CD8-positive, alpha-beta memory T cell (primary cell): ENCODE data around the gene SEMA4D. TPM values are rescaled to one million over a fixed set of nuclear protein-coding genes. Genes with fewer than 3 reads are reported as not detected.

Experiments
- CTCF ChIA-PET: fragments of 350-600 bp; sonication (Branson Sonifier 250); formaldehyde crosslinking; loops from one replicate; lab custom pipeline; 2021; ENCODE audit warnings: antibody characterized with exemption; lab: Charles Lee
- POLR2A ChIA-PET: fragments of 350-600 bp; sonication (Branson Sonifier 250); formaldehyde crosslinking; loops from one replicate; lab custom pipeline; 2021; ENCODE audit warnings: antibody characterized with exemption; lab: Charles Lee
- DNase-seq, 5 donors: peaks; one replicate each; pipeline versions ENCODE4 v3.0.0 to v3.0.0-alpha.2; 2020 to 2022; ENCODE audit warnings: mixed read lengths in 1 of 5
- H3K27ac ChIP-seq: one replicate; pipeline ENCODE4 v1.7.0; 2013; ENCODE audit warnings: low read depth, mild to moderate bottlenecking, low read length, moderate library complexity
- H3K27me3 ChIP-seq: 2 replicates; pipeline ENCODE4 v1.7.0; 2013; ENCODE audit warnings: low read length, mild to moderate bottlenecking; ENCODE audit not compliant: insufficient read depth, poor library complexity, severe bottlenecking
- H3K36me3 ChIP-seq: 2 replicates; pipeline ENCODE4 v1.7.0; 2013; ENCODE audit warnings: mild to moderate bottlenecking, low read length, moderate library complexity; ENCODE audit not compliant: insufficient read depth
- H3K4me1 ChIP-seq: 2 replicates; pipeline ENCODE4 v1.7.0; 2013; ENCODE audit warnings: mild to moderate bottlenecking, low read length, moderate library complexity; ENCODE audit not compliant: insufficient read depth
- H3K4me3 ChIP-seq: 2 replicates; pipeline ENCODE4 v1.7.0; 2013; ENCODE audit warnings: mild to moderate bottlenecking, low read length
- H3K9me3 ChIP-seq: 2 replicates; pipeline ENCODE4 v1.7.0; 2013; ENCODE audit warnings: mild to moderate bottlenecking, low read length
- H3K27ac Mint-ChIP-seq, 8 donors: one replicate each; pipeline ENCODE4 v1.8.0; 2020 to 2021; ENCODE audit warnings: mixed read lengths in 8 of 8, mild to moderate bottlenecking in 6 of 8, inconsistent platforms in 3 of 8, moderate library complexity in 3 of 8
- H3K27me3 Mint-ChIP-seq, 2 donors: one replicate each; pipeline ENCODE4 v1.8.0; 2020 to 2021; ENCODE audit warnings: mixed read lengths in 2 of 2, mild to moderate bottlenecking in 1 of 2, moderate library complexity in 1 of 2
- H3K36me3 Mint-ChIP-seq, 3 donors: one replicate each; pipeline ENCODE4 v1.8.0; 2020 to 2021; ENCODE audit warnings: mixed read lengths in 3 of 3, inconsistent platforms in 1 of 3, mild to moderate bottlenecking in 1 of 3
- H3K4me1 Mint-ChIP-seq, 3 donors: one replicate each; pipeline ENCODE4 v1.8.0; 2020 to 2021; ENCODE audit warnings: mixed read lengths in 3 of 3, inconsistent platforms in 1 of 3, mild to moderate bottlenecking in 1 of 3
- H3K4me3 Mint-ChIP-seq, 7 donors: one replicate each; pipeline ENCODE4 v1.8.0; 2020 to 2021; ENCODE audit warnings: mixed read lengths in 7 of 7, mild to moderate bottlenecking in 6 of 7, moderate library complexity in 4 of 7, inconsistent platforms in 2 of 7
- H3K9me3 Mint-ChIP-seq, 5 donors: one replicate each; pipeline ENCODE4 v1.8.0; 2020 to 2022; ENCODE audit warnings: mixed read lengths in 5 of 5, mild to moderate bottlenecking in 3 of 5, moderate library complexity in 2 of 5, inconsistent platforms in 1 of 5
- polyA plus RNA-seq: library from polyadenylated mRNA; unstranded; fragments of 300-500 nt; fragmentation: Illumina TruSeq; gene quantifications from one replicate; pipeline ENCODE4 v1.2.3, GENCODE V29; 2021
- total RNA-seq, 2 experiments: library from RNA; stranded (reverse); gene quantifications; one replicate each; pipeline ENCODE4 v1.2.3, GENCODE V29; 2021

Gene SEMA4D
- total and polyA plus RNA-seq, 3 experiments from 2014 or later, result 227 to 243 (median 238) TPM

- Histone ChIP-seq H3K27me3 (no peaks in the 10 kb centered on the region), H3K27ac (no peak overlapping the region), H3K4me3 (no peak overlapping the region), H3K9me3 (no peaks in the 10 kb centered on the region), H3K36me3 (no peaks in the 10 kb centered on the region), H3K4me1 (peaks cover 99% of the 10 kb centered on the region)
- peaks cover 91 to 100% (median 98%) of the 10 kb centered on the region in 3 donors for H3K4me1 Mint-ChIP-seq
- CTCF ChIA-PET, result interaction anchor here (1.1 kb wide), 1 partner anchor 110 kb away, joined by 3 read pairs; no protein-coding TSS in a partner anchor
- H3K36me3 Mint-ChIP-seq, result peaks cover 0 to 49% (median 8%) of the 10 kb centered on the region in 3 donors
- peaks cover 0 to 1% of the 10 kb centered on the region in 2 donors for H3K27me3 Mint-ChIP-seq
- H3K4me3 Mint-ChIP-seq, result peak overlapping the region in 4 of 7 donors; percentile 20 to 86 (median 60)
- H3K27ac Mint-ChIP-seq, result peak overlapping the region; percentile 89 to 99 (median 97)
- no peak for DNase-seq
- POLR2A ChIA-PET, result interaction anchor here (1.0 kb wide), 1 partner anchor 13 kb away, joined by 3 read pairs; no protein-coding TSS in a partner anchor
- no peaks in the 10 kb centered on the region for H3K9me3 Mint-ChIP-seq
These were observed 76.3 kb downstream of the SEMA4D start for GRCh38 chr9:89421595-89421994.

GRCh38 chr9:89420397-89421178, 77.3 kb downstream of the SEMA4D start:
- CTCF ChIA-PET, result interaction anchor here (1.1 to 4.3 kb wide), 3 partner anchors 8 to 129 kb away, joined by 3 to 24 read pairs (median 6); no protein-coding TSS in a partner anchor
- peak overlapping the region; percentile 89 to 99 (median 96) for H3K27ac Mint-ChIP-seq
- Histone ChIP-seq H3K4me3 (peak overlapping the region; percentile 34), H3K4me1 (peaks cover 89% of the 10 kb centered on the region), H3K27ac (no peak overlapping the region), H3K27me3 (no peaks in the 10 kb centered on the region), H3K9me3 (no peaks in the 10 kb centered on the region), H3K36me3 (no peaks in the 10 kb centered on the region)
- peaks cover 0 to 57% (median 11%) of the 10 kb centered on the region in 3 donors for H3K36me3 Mint-ChIP-seq
- H3K27me3 Mint-ChIP-seq, result peaks cover 0 to 1% of the 10 kb centered on the region in 2 donors
- peaks cover 89 to 98% (median 98%) of the 10 kb centered on the region in 3 donors for H3K4me1 Mint-ChIP-seq
- no peaks in the 10 kb centered on the region for H3K9me3 Mint-ChIP-seq
- no peak for DNase-seq
- H3K4me3 Mint-ChIP-seq, result peak overlapping the region; percentile 59 to 90 (median 84)
- POLR2A ChIA-PET, result interaction anchor here (0.6 to 1.0 kb wide), 2 partner anchors 12 to 16 kb away, joined by 3 read pairs; no protein-coding TSS in a partner anchor

- no peaks in the 10 kb centered on the region for H3K9me3 Mint-ChIP-seq
- peak in 1 of 5 donors; percentile 44 for DNase-seq
- H3K4me1 ChIP-seq, result peaks cover 83% of the 10 kb centered on the region
- peak overlapping the region; percentile 89 to 99 (median 96) for H3K27ac Mint-ChIP-seq
- H3K9me3 ChIP-seq, result no peaks in the 10 kb centered on the region
- POLR2A ChIA-PET, result interaction anchor here (0.9 to 2.0 kb wide), 2 partner anchors 20 to 58 kb away, joined by 3 to 6 read pairs; no protein-coding TSS in a partner anchor
- peaks cover 0 to 1% of the 10 kb centered on the region in 2 donors for H3K27me3 Mint-ChIP-seq
- H3K36me3 Mint-ChIP-seq, result peaks cover 0 to 60% (median 11%) of the 10 kb centered on the region in 3 donors
- no peaks in the 10 kb centered on the region for H3K27me3 ChIP-seq
- H3K36me3 ChIP-seq, result peaks cover 4% of the 10 kb centered on the region
- no peak overlapping the region for H3K27ac ChIP-seq
- peaks cover 87 to 98% (median 98%) of the 10 kb centered on the region in 3 donors for H3K4me1 Mint-ChIP-seq
- H3K4me3 ChIP-seq, result peak overlapping the region; percentile 34
- CTCF ChIA-PET, result interaction anchor here (1.7 to 4.3 kb wide), 3 partner anchors 9 to 129 kb away, joined by 6 to 24 read pairs (median 13); no protein-coding TSS in a partner anchor
- H3K4me3 Mint-ChIP-seq, result peak overlapping the region; percentile 59 to 90 (median 84)
These were observed 77.9 kb downstream of the SEMA4D start for GRCh38 chr9:89419978-89420394.

- peak; percentile 59 to 87 (median 74) for DNase-seq
- peak overlapping the region; percentile 89 to 99 (median 97) for H3K27ac Mint-ChIP-seq
- Histone ChIP-seq H3K27me3 (no peaks in the 10 kb centered on the region), H3K27ac (peak overlapping the region; percentile 59), H3K9me3 (no peaks in the 10 kb centered on the region), H3K4me3 (peak overlapping the region; percentile 35), H3K36me3 (peaks cover 10% of the 10 kb centered on the region), H3K4me1 (peaks cover 82% of the 10 kb centered on the region)
- no peaks in the 10 kb centered on the region for H3K9me3 Mint-ChIP-seq
- CTCF ChIA-PET, result interaction anchor here (0.6 to 4.3 kb wide), 5 partner anchors 10 to 130 kb away, joined by 3 to 24 read pairs (median 13); no protein-coding TSS in a partner anchor
- POLR2A ChIA-PET, result interaction anchor here (0.9 to 2.0 kb wide), 4 partner anchors 13 to 71 kb away, joined by 3 to 6 read pairs (median 5); no protein-coding TSS in a partner anchor
- H3K36me3 Mint-ChIP-seq, result peaks cover 0 to 63% (median 8%) of the 10 kb centered on the region in 3 donors
- H3K4me1 Mint-ChIP-seq, result peaks cover 82 to 98% (median 97%) of the 10 kb centered on the region in 3 donors
- H3K27me3 Mint-ChIP-seq, result no peaks in the 10 kb centered on the region
- peak overlapping the region; percentile 59 to 90 (median 84) for H3K4me3 Mint-ChIP-seq
These were observed 78.9 kb downstream of the SEMA4D start for GRCh38 chr9:89418882-89419640.

- no peaks in the 10 kb centered on the region for H3K27me3 Mint-ChIP-seq
- CTCF ChIA-PET, result interaction anchor here (1.0 to 4.3 kb wide), 5 partner anchors 10 to 130 kb away, joined by 3 to 24 read pairs (median 13); no protein-coding TSS in a partner anchor
- POLR2A ChIA-PET, result interaction anchor here (0.9 to 2.0 kb wide), 4 partner anchors 10 to 72 kb away, joined by 4 to 6 read pairs (median 5); no protein-coding TSS in a partner anchor
- H3K4me1 ChIP-seq, result peaks cover 81% of the 10 kb centered on the region
- H3K27ac ChIP-seq, result peak overlapping the region; percentile 59
- peaks cover 0 to 69% (median 8%) of the 10 kb centered on the region in 3 donors for H3K36me3 Mint-ChIP-seq
- H3K4me3 ChIP-seq, result peak overlapping the region; percentile 35
- H3K27me3 ChIP-seq, result no peaks in the 10 kb centered on the region
- H3K4me1 Mint-ChIP-seq, result peaks cover 85 to 98% (median 98%) of the 10 kb centered on the region in 3 donors
- no peaks in the 10 kb centered on the region for H3K9me3 Mint-ChIP-seq
- peak overlapping the region; percentile 59 to 90 (median 84) for H3K4me3 Mint-ChIP-seq
- peak overlapping the region; percentile 89 to 99 (median 97) for H3K27ac Mint-ChIP-seq
- no peak for DNase-seq
- H3K9me3 ChIP-seq, result no peaks in the 10 kb centered on the region
- H3K36me3 ChIP-seq, result peaks cover 16% of the 10 kb centered on the region
These were observed 79.5 kb downstream of the SEMA4D start for GRCh38 chr9:89418474-89418845.

- no peak for DNase-seq
- CTCF ChIA-PET, result interaction anchor here (1.3 to 4.3 kb wide), 5 partner anchors 10 to 131 kb away, joined by 3 to 24 read pairs (median 13); no protein-coding TSS in a partner anchor
These were observed 80.0 kb downstream of the SEMA4D start for GRCh38 chr9:89417832-89418473.

More at GRCh38 chr9:89417832-89418473, 80.0 kb downstream of the SEMA4D start:
- no peaks in the 10 kb centered on the region for H3K9me3 Mint-ChIP-seq
- H3K27ac Mint-ChIP-seq, result peak overlapping the region; percentile 89 to 99 (median 97)
- H3K4me1 Mint-ChIP-seq, result peaks cover 84 to 98% (median 98%) of the 10 kb centered on the region in 3 donors
- Histone ChIP-seq H3K27ac (peak overlapping the region; percentile 59), H3K36me3 (peaks cover 21% of the 10 kb centered on the region), H3K4me3 (peak overlapping the region; percentile 35), H3K9me3 (no peaks in the 10 kb centered on the region), H3K27me3 (no peaks in the 10 kb centered on the region), H3K4me1 (peaks cover 81% of the 10 kb centered on the region)
- H3K4me3 Mint-ChIP-seq, result peak overlapping the region; percentile 59 to 90 (median 84)
- POLR2A ChIA-PET, result interaction anchor here (0.7 to 2.0 kb wide), 4 partner anchors 9 to 60 kb away, joined by 3 to 6 read pairs (median 4); no protein-coding TSS in a partner anchor
- H3K27me3 Mint-ChIP-seq, result no peaks in the 10 kb centered on the region
- peaks cover 0 to 74% (median 10%) of the 10 kb centered on the region in 3 donors for H3K36me3 Mint-ChIP-seq
